ENCODE measurements around the gene CASZ1.

GRCh38 chr1:10733474-10734366, 62.7 kb downstream of the CASZ1 start:
- TF ChIP-seq, protein P1, sequence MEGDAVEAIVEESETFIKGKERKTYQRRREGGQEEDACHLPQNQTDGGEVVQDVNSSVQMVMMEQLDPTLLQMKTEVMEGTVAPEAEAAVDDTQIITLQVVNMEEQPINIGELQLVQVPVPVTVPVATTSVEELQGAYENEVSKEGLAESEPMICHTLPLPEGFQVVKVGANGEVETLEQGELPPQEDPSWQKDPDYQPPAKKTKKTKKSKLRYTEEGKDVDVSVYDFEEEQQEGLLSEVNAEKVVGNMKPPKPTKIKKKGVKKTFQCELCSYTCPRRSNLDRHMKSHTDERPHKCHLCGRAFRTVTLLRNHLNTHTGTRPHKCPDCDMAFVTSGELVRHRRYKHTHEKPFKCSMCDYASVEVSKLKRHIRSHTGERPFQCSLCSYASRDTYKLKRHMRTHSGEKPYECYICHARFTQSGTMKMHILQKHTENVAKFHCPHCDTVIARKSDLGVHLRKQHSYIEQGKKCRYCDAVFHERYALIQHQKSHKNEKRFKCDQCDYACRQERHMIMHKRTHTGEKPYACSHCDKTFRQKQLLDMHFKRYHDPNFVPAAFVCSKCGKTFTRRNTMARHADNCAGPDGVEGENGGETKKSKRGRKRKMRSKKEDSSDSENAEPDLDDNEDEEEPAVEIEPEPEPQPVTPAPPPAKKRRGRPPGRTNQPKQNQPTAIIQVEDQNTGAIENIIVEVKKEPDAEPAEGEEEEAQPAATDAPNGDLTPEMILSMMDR (IDR thresholded peaks at IDR 0.05) = no peak
- TF ChIP-seq SOX15 (CRISPR knock-in tag; IDR thresholded peaks at IDR 0.05) (no peak), GABPB1 (CRISPR knock-in tag; IDR thresholded peaks at IDR 0.05) (no peak), USF2 (CRISPR knock-in tag; IDR thresholded peaks at IDR 0.05) (no peak), ATF3 (CRISPR knock-in tag; conservative IDR thresholded peaks at IDR 0.05) (no peak), ETV6 (CRISPR knock-in tag; IDR thresholded peaks at IDR 0.05) (no peak), STAT6 (CRISPR knock-in tag; conservative IDR thresholded peaks at IDR 0.05; ENCODE audit: low read depth) (no peak)
- TF ChIP-seq, protein P2, sequence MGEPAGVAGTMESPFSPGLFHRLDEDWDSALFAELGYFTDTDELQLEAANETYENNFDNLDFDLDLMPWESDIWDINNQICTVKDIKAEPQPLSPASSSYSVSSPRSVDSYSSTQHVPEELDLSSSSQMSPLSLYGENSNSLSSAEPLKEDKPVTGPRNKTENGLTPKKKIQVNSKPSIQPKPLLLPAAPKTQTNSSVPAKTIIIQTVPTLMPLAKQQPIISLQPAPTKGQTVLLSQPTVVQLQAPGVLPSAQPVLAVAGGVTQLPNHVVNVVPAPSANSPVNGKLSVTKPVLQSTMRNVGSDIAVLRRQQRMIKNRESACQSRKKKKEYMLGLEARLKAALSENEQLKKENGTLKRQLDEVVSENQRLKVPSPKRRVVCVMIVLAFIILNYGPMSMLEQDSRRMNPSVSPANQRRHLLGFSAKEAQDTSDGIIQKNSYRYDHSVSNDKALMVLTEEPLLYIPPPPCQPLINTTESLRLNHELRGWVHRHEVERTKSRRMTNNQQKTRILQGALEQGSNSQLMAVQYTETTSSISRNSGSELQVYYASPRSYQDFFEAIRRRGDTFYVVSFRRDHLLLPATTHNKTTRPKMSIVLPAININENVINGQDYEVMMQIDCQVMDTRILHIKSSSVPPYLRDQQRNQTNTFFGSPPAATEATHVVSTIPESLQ (CRISPR knock-in tag; IDR thresholded peaks at IDR 0.05) = no peak

Data from WTC11 (cell line).